Loucy (cell line): ENCODE data around the gene DOCK10.

Experiments used
- EZH2phosphoT487 ChIP-seq: fragments of 200-600 bp; IDR thresholded peaks from 2 replicates; pipeline ENCODE4 v1.6.1; 2018; ENCODE audit warnings: antibody characterized with exemption, mild to moderate bottlenecking, moderate library complexity, borderline replicate concordance
- TF ChIP-seq, protein P1 (sequence below): fragments of 200-600 bp; sonication (generic); conservative IDR thresholded peaks from 2 replicates; pipeline ENCODE4 v1.5.1; 2014; ENCODE audit warnings: mild to moderate bottlenecking, antibody characterized with exemption, low read length

DNA sequence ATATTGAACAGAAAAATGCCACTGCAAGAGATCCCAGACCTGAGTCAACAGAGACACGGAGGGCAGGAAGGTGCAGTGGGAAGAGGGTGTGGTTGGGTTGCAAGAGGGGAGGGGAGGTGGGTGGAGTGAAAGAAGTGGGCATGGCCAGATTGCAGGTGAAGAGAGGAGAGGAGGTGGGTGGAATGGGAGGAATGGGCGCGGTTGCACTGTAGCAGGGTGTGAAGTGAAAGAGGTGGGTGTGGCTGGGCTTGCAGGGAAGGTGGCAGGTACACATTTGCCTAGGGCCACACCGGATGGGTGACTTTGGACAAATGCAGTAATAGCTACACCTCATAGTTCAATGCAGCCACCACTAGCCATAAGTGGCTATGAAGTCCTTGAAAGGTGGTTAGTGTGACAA is 71.1 kb downstream of the DOCK10 start:
- TF ChIP-seq, protein P1, sequence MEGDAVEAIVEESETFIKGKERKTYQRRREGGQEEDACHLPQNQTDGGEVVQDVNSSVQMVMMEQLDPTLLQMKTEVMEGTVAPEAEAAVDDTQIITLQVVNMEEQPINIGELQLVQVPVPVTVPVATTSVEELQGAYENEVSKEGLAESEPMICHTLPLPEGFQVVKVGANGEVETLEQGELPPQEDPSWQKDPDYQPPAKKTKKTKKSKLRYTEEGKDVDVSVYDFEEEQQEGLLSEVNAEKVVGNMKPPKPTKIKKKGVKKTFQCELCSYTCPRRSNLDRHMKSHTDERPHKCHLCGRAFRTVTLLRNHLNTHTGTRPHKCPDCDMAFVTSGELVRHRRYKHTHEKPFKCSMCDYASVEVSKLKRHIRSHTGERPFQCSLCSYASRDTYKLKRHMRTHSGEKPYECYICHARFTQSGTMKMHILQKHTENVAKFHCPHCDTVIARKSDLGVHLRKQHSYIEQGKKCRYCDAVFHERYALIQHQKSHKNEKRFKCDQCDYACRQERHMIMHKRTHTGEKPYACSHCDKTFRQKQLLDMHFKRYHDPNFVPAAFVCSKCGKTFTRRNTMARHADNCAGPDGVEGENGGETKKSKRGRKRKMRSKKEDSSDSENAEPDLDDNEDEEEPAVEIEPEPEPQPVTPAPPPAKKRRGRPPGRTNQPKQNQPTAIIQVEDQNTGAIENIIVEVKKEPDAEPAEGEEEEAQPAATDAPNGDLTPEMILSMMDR, result no peak
- no peak for TF ChIP-seq EZH2phosphoT487
